B cell (primary cell): ENCODE measurements around the gene MZT2A. TPM values are rescaled to one million over a fixed set of nuclear protein-coding genes. Genes with fewer than 3 reads are reported as not detected.
A peak's percentile ranks its signal among the peaks of the same experiment; 100 is the strongest.
"Not testable (repeated sequence)": the region's sequence is repeated elsewhere in the genome, so short reads cannot be mapped to it uniquely, and the experiment has no call there.

Source experiments
- ATAC-seq: fragments of 200-7000 bp; cut with Tn5 transposase; one replicate; pipeline ENCODE4 v1.10.0; 2021; ENCODE audit warnings: low read depth, mild to moderate bottlenecking, moderate number of reproducible peaks, moderate library complexity
- CTCF ChIA-PET: fragments of 350-600 bp; sonication (Branson Sonifier 250); formaldehyde crosslinking; loops from one replicate; lab custom pipeline; 2021; ENCODE audit warnings: antibody characterized with exemption, inconsistent platforms; lab: Charles Lee
- POLR2A ChIA-PET: fragments of 350-600 bp; sonication (Branson Sonifier 250); formaldehyde crosslinking; loops from one replicate; lab custom pipeline; 2021; ENCODE audit warnings: antibody characterized with exemption; lab: Charles Lee
- DNase-seq: peaks from one replicate; pipeline ENCODE4 v3.0.0; 2013
- H2AFZ ChIP-seq: 2 replicates; pipeline ENCODE4 v1.6.1; 2012; ENCODE audit warnings: mild to moderate bottlenecking, low read depth, low read length; ENCODE audit not compliant: insufficient read depth, poor library complexity, severe bottlenecking
- H3K27ac ChIP-seq, 2 donors: 1 replicate in 1 of 2; 2 replicates in 1 of 2; pipeline ENCODE4 v1.5.1; 2012 to 2013; ENCODE audit warnings: low read length in 2 of 2, mild to moderate bottlenecking in 2 of 2, moderate library complexity in 1 of 2
- H3K27me3 ChIP-seq, 4 experiments: fragments of 200-600 bp in 1 of 4; sonication (generic) in 1 of 4; replicated peaks in 1 of 4; 1 replicate in 2 of 4; 2 replicates in 2 of 4; pipeline versions ENCODE4 v1.6.1 to v1.7.0; 2013 to 2016; ENCODE audit warnings: low read length in 3 of 4, mild to moderate bottlenecking in 2 of 4, mixed read lengths in 1 of 4, moderate library complexity in 1 of 4; ENCODE audit not compliant: insufficient read depth in 4 of 4, control insufficient read depth in 3 of 4; ENCODE audit errors: control extremely low read depth in 1 of 4
- H3K36me3 ChIP-seq, 2 experiments: replicated peaks in 1 of 2; 1 replicate in 1 of 2; 2 replicates in 1 of 2; pipeline versions ENCODE4 v1.6.1 to v1.7.1; 2013; ENCODE audit warnings: low read length in 1 of 2; ENCODE audit not compliant: insufficient read depth in 2 of 2, control insufficient read depth in 1 of 2; ENCODE audit errors: control extremely low read depth in 1 of 2, extremely low read depth in 1 of 2
- H3K4me1 ChIP-seq, 2 donors: fragments of 200-600 bp in 1 of 2; sonication (generic) in 1 of 2; 1 replicate in 1 of 2; 2 replicates in 1 of 2; pipeline versions ENCODE4 v1.5.1 to v1.6.1; 2013 to 2017; ENCODE audit warnings: low read length in 2 of 2; ENCODE audit not compliant: control insufficient read depth in 2 of 2, insufficient read depth in 2 of 2
- H3K4me2 ChIP-seq: replicated peaks from 2 replicates; pipeline ENCODE3; 2012; ENCODE audit warnings: mild to moderate bottlenecking, low read depth, low read length; ENCODE audit not compliant: poor library complexity, severe bottlenecking
- H3K4me3 ChIP-seq, 5 experiments: fragments of 200-600 bp in 1 of 5; sonication (generic) in 1 of 5; 1 replicate in 3 of 5; 2 replicates in 2 of 5; pipeline versions ENCODE4 v1.5.1 to v1.7.0; 2011 to 2016; ENCODE audit warnings: low read length in 4 of 5, mild to moderate bottlenecking in 4 of 5, low read depth in 2 of 5, control low read depth in 1 of 5, moderate library complexity in 1 of 5; ENCODE audit not compliant: insufficient read depth in 1 of 5; ENCODE audit errors: control extremely low read depth in 1 of 5, extremely low read depth in 1 of 5
- H3K79me2 ChIP-seq: fragments of 200-600 bp; sonication (generic); one replicate; pipeline ENCODE4 v1.6.0; 2016; ENCODE audit warnings: low read length; ENCODE audit not compliant: control insufficient read depth, insufficient read depth
- H3K9ac ChIP-seq: fragments of 200-600 bp; sonication (generic); 2 replicates; pipeline ENCODE4 v1.6.1; 2017; ENCODE audit warnings: mild to moderate bottlenecking, low read length, moderate library complexity
- H3K9me3 ChIP-seq, 3 donors: one replicate each; pipeline versions ENCODE4 v1.6.1 to v1.7.1; 2013; ENCODE audit warnings: low read length in 2 of 3; ENCODE audit not compliant: control insufficient read depth in 2 of 3, insufficient read depth in 1 of 3; ENCODE audit errors: control extremely low read depth in 1 of 3
- H4K20me1 ChIP-seq: 2 replicates; pipeline ENCODE4 v1.6.0; 2012; ENCODE audit warnings: mild to moderate bottlenecking, low read length; ENCODE audit not compliant: insufficient read depth, control insufficient read depth, poor library complexity, severe bottlenecking
- H3K27ac Mint-ChIP-seq: one replicate; pipeline ENCODE4 v1.8.0; 2021; ENCODE audit warnings: mixed read lengths
- H3K27me3 Mint-ChIP-seq: one replicate; pipeline ENCODE4 v1.8.0; 2021; ENCODE audit warnings: mixed read lengths
- H3K4me1 Mint-ChIP-seq: one replicate; pipeline ENCODE4 v1.8.0; 2021; ENCODE audit warnings: mixed read lengths
- H3K4me3 Mint-ChIP-seq: one replicate; pipeline ENCODE4 v1.8.0; 2021; ENCODE audit warnings: mixed read lengths
- H3K9me3 Mint-ChIP-seq: one replicate; pipeline ENCODE4 v1.8.0; 2022; ENCODE audit warnings: mixed read lengths; ENCODE audit not compliant: insufficient read depth
- WGBS: methylation state at CpG from one replicate; pipeline ENCODE4 v1.1.5; 2013; ENCODE audit warnings: missing lambda C conversion rate; ENCODE audit not compliant: insufficient coverage; 5-methylcytosine and 5-hydroxymethylcytosine counted together
- intact Hi-C: fragments of 100-400 bp; cut with micrococcal nuclease; formaldehyde crosslinking; loops from one replicate; pipeline ENCODE4 v1.10.0; 2022
- polyA plus RNA-seq: library from polyadenylated mRNA; depleted of rRNA; stranded (reverse); fragments of >200 nt; gene quantifications from 2 replicates; pipeline ENCODE4 v1.2.3, GENCODE V29; 2012
- total RNA-seq, 2 donors: library from RNA; stranded (reverse); fragments of 120-200 nt in 1 of 2; gene quantifications; 1 replicate in 1 of 2; 2 replicates in 1 of 2; pipeline versions ENCODE4 v1.2.3 to v1.2.4, GENCODE V29; 2013 to 2022

MZT2A gene
- total and polyA plus RNA-seq, 2 donors (not counting 1 experiment from before 2014, with no cell fraction given), result 53.3 to 76.1 TPM

DNA sequence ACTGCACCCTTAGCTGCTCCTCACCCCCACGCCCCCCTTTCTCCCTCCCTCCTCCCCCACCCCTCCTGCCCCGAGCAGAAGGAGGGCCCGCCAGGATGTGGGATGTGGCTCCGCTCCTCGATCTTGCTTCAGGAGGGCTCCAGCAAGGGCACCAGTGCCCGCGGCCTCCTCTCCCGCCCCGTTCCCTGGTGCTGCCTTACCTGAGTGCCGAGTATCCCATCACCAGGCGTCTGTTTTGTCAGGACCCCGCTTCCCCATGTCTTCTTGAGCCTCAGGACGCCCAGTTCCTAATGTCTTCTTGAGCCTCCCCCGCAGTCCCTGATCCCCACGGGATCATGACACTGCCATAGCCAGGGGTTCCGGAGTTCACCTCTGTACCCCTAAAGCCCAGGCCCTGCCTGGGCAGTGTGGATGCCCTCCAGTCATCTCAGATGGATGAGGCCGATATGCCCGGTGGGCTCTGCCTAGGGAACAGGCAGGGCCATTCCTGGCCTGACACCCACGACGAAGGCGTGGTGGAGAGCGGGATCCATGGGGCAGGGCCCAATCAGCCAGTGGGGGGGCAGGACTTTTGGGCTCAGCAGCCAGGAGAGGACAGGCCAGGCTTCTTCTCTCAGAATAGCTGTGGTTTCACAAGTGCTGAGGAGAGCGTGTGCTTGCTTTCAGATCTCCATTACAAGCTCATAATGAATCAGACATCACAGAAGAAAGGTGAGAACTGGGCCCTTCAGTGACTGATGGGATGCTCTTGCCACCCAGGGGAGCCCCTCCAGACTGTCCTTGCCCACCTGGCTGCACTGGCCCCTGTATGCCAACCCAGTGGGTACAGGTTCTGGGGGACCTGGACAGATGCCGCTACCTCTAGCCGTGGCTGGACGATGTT lies 37.0 kb upstream of the MZT2A start:
- ATAC-seq, H3K9me3 ChIP-seq, H2AFZ ChIP-seq, H3K4me1 ChIP-seq, H4K20me1 ChIP-seq, H3K27me3 ChIP-seq, H3K36me3 ChIP-seq, CTCF ChIA-PET, H3K9me3 Mint-ChIP-seq, DNase-seq, H3K9ac ChIP-seq, intact Hi-C loops, H3K4me3 ChIP-seq, POLR2A ChIA-PET, H3K27me3 Mint-ChIP-seq, H3K4me2 ChIP-seq, H3K79me2 ChIP-seq, H3K27ac ChIP-seq: not testable (repeated sequence)
- 60% methylated on average over 16 of the region's 26 CpGs for WGBS
- H3K4me3 Mint-ChIP-seq, result peak overlapping the region; percentile 79
- peaks cover 13% of the 10 kb centered on the region for H3K4me1 Mint-ChIP-seq
- peak overlapping the region; percentile 61 for H3K27ac Mint-ChIP-seq

DNA sequence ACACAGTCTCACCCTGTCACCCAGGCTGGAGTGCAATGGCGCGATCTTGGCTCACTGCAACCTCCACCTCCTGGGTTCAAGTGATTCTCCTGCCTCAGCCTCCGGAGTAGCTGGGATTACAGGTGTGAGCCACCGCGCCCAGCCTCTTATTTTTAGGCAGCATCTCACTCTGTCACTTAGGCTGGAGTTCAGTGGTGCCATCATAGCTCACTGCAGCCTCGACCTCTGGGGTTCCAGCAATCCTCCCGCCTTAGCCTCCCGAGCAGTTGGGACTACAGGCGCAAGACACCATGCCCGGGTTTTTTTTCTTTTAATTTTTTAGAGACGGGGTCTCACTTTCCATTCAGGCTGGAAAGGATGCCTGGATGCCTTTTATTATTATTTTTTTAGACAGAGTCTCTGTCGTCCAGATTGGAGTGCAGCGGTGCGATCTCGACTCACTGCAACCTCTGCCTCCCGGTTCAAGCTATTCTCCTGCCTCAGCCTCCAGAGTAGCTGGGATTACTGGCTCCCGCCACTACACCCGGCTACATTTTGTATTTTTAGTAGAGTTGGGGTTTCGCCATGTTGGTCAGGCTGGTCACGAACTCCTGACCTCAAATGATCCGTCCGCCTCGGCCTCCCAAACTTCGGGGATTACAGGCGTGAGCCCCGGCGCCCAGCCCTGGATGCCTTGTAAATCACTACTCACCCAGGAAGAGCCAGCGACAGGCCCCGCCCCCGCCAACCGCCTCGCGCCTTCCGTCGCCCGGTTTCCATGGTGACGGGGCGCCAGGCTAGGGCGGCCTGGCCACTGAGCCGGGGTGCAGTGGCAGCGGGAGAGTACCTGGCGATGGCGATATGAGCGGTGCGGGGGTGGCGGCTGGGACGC lies 35.2 kb upstream of the MZT2A start, which contains the start of gene CCDC74A:
Gene CCDC74A, plus strand, starts transcription at position 758 of the 871 bp plus-strand sequence. Its CDS starts 83 bp downstream, at position 841.
- H3K4me1 ChIP-seq, H3K9me3 ChIP-seq, POLR2A ChIA-PET, H3K9me3 Mint-ChIP-seq, H3K27me3 ChIP-seq, H4K20me1 ChIP-seq, H3K36me3 ChIP-seq, H3K27ac ChIP-seq, H3K79me2 ChIP-seq, H3K27me3 Mint-ChIP-seq: not testable (repeated sequence)
- 41% methylated on average over 20 of the region's 47 CpGs for WGBS
- DNase-seq (peak; percentile 80), ATAC-seq (peak; percentile 95)
- H3K4me3 ChIP-seq, result peak within 1 kb of the TSS in 4 of 5 experiments; percentile 16 to 51 (median 43)
- peak within 1 kb of the TSS; percentile 88 for H3K4me3 Mint-ChIP-seq
- H3K4me2 ChIP-seq, result peak within 1 kb of the TSS; percentile 52
- CTCF ChIA-PET, result interaction anchor here (1.4 kb wide), 1 partner anchor 35 kb away, joined by 4 read pairs; no protein-coding TSS in a partner anchor
- H2AFZ ChIP-seq, result peak within 1 kb of the TSS; percentile 66
- intact Hi-C loops, result loop anchor here (1.0 to 2.0 kb wide), 2 partner anchors 34 to 155 kb away; no protein-coding TSS in a partner anchor
- H3K9ac ChIP-seq, result peak within 1 kb of the TSS; percentile 45
- H3K4me1 Mint-ChIP-seq, result peaks cover 13% of the 10 kb centered on the region
- H3K27ac Mint-ChIP-seq, result peak within 1 kb of the TSS; percentile 86

DNA sequence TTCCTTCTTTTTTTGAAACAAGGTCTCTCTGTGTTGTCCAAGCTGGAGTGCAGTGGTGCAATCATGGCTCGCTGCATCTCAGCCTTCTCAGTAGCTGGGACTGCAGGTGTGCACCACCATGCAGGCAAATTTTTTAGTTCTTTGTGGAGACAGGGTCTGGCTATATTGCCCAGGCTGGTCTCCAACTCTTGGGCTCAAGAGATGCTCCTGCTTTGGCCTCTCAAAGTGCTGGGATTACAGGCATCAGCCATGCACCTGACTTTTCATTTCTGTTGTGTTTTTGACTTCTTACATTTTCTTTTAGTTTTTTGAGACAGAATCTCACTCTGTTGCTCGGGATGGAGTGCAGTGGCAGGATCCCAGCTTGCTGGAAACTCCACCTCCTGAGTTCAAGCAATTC lies 33.1 kb upstream of the MZT2A start:
- H3K27ac Mint-ChIP-seq, H3K4me3 ChIP-seq, H3K9ac ChIP-seq, H3K36me3 ChIP-seq, H3K9me3 Mint-ChIP-seq, H3K79me2 ChIP-seq, H3K9me3 ChIP-seq, H2AFZ ChIP-seq, H3K27ac ChIP-seq, H3K27me3 Mint-ChIP-seq, H3K4me3 Mint-ChIP-seq, intact Hi-C loops, CTCF ChIA-PET, H3K4me2 ChIP-seq, ATAC-seq, H3K27me3 ChIP-seq, H3K4me1 ChIP-seq, DNase-seq, H4K20me1 ChIP-seq: not testable (repeated sequence)
- POLR2A ChIA-PET, result interaction anchor here (0.7 kb wide), 1 partner anchor 52 kb away, joined by 5 read pairs; no protein-coding TSS in a partner anchor
- peaks cover 13% of the 10 kb centered on the region for H3K4me1 Mint-ChIP-seq
- 100% methylated on average over 1 of the region's 2 CpGs for WGBS
